GM21447 (cell line): ENCODE measurements around the gene KNL1.
"Not testable (repeated sequence)": the region's sequence is repeated elsewhere in the genome, so short reads cannot be mapped to it uniquely, and the experiment has no call there.

Experiments
- ATAC-seq: cut with Tn5 transposase; IDR thresholded peaks from one replicate; pipeline ENCODE4 v1.9.1; 2021; ENCODE audit not compliant: unreplicated experiment

KNL1 gene

DNA sequence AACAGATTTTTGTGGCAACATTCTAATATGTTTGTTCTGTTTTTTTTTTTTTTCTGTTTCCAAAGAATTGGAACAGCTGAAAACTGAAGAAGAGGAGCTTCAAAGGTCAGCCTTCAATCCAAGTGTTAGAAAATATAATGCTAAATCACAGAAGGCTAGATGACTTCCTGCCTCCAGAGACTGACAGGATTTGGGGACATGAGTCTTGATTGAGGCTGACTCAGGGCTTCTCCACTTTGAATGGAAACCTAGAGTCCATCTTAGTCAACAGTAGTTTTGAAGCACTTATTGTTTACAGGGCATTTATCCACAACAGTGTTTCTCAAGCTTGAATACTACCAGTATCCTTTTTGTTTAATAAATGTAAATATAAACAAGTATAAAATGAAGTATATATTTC is 56.4 kb downstream of the KNL1 start:
- ATAC-seq: no peak

DNA sequence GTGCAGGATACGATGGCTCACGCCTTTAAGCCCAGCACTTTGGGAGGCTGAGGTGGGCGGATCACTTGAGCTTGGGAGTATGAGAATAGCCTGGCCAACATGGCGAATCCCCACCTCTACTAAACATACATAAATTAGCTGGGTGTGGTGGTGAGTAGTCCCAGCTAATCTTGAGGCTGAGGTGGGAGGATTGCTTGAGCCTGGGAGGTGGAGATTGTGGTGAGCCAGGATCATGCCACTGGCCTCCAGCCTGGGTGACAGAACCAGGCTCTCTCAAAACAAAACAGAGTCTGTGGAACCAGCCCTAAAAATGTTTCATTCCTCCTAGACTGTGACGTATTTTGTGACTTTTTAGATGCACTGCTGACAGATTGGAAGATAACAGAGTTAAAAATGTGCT is 66.6 kb downstream of the KNL1 start:
- ATAC-seq: no peak

DNA sequence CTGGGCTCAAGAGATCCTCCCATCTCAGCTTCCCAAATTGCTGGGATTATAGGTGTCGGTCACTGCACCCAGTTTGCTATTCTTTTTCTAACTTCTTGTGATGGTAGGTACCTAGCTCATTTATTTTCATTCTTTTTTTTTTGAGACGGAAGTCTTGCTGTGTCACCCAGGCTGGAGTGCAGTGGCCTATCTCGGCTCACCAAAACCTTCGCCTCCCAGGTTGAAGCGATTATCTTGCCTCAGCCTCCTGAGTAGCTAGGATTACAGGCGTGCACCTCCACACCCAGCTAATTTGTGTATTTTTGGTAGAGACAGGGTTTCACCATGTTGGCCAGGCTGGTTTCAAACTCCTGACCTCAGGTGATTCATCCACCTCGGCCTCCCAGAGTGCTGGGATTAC is 70.9 kb downstream of the KNL1 start:
- no peak for ATAC-seq

DNA sequence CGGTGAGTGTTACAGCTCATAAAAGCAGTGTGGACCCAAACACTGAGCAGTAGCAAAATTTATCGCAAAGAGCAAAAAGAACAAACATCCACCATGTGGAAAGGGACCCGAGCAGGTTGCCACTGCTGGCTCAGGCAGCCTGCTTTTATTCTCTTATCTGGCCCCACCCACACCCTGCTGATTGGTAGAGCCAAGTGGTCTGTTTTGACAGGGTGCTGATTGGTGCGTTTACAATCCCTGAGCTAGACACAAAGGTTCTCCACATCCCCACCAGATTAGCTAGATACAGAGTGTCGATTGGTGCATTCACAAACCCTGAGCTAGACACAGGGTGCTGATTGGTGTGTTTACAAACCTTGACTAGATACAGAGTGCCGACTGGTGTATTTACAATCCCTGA is 82.2 kb downstream of the KNL1 start:
- not testable (repeated sequence) for ATAC-seq

DNA sequence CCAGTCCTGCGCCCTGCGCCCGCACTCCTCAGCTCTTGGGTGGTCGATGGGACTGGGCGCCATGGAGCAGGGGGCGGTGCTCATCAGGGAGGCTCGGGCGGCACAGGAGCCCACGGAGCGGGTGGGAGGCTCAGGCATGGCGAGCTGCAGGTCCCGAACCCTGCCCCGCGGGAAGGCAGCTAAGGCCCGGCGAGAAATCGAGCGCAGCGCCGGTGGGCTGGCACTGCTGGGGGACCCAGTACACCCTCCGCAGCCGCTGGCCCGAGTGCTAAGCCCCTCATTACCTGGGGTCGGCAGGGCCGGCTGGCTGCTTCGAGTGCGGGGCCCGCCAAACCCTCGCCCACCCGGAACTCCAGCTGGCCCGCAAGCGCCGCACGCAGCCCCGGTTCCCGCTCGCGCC is 82.9 kb downstream of the KNL1 start:
- ATAC-seq: not testable (repeated sequence)

DNA sequence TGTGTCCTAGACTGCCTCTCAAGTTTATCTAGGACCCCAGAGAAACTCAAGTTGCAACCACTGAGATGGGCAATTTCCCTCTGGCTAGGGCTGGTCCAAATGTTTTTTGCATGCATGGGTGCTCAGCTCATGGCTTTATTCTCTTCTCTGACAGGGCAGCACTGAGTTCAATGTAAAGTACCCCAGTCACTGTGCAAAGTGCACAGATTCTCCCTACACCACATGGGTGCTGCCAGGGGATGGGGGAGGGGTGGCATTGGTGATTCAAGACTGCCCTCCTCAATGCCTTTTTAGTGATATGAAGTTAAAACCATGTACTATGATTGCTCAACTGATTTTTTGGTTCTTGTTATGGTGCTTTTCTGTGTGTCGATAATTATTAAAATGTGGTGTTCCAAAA is 86.1 kb downstream of the KNL1 start:
- no peak for ATAC-seq

DNA sequence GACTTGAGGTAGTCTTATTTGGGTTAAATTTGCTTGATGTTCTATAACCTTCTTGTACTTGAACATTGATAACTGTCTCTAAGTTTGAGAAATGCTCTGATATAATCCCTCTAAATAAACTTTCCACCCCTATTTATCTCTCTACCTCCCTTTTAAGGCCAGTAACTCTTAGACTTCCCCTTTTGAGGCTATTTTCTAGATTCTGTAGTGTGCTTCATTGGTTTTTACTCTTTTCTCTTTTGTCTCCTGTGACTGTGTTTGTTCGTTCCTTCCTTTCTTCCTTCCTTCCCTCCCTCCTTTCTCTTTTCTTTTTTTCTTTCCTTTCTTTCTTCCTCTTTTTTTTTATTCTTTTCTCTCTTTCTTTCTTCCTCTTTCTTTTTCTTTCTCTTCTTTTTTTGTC is 86.9 kb downstream of the KNL1 start:
- ATAC-seq: not testable (repeated sequence)

DNA sequence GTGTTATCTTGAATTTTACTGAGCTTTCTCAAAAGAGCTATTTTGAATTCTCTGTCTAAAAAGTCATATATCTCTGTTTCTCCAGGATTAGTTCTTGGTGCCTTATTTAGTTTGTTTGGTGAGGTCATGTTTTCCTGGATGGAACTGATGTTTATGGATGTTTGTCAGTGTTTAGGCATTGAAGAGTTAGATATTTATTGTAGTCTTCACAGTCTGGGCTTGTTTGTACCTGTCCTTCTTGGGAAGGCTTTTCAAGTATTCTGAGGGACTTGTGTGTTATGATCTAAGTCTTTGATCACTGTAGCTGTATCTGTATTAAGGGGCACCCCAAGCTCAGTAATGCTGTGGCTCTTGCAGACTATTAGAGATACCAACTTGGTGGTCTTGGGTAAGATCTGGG is 90.3 kb downstream of the KNL1 start:
- no peak for ATAC-seq

DNA sequence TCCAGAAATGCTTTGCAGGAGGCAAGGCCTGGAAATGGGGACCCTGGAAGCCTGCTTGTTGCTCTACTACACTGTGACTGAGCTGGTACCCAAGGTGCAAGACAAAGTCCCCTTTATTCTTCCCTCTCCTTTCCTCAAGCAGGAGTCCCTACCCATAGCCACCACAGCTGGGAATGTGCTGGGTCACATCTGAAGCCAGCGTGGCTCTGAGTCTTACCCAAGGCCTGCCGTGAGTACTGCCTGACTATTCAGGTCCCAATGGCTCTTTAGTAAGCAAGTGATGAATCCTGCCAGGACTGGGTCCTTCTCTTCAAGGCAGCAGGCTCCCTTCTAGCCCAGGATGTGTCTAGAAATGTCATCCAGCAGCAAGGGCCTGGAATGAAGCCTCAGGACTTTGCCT is 91.3 kb downstream of the KNL1 start:
- ATAC-seq: no peak

DNA sequence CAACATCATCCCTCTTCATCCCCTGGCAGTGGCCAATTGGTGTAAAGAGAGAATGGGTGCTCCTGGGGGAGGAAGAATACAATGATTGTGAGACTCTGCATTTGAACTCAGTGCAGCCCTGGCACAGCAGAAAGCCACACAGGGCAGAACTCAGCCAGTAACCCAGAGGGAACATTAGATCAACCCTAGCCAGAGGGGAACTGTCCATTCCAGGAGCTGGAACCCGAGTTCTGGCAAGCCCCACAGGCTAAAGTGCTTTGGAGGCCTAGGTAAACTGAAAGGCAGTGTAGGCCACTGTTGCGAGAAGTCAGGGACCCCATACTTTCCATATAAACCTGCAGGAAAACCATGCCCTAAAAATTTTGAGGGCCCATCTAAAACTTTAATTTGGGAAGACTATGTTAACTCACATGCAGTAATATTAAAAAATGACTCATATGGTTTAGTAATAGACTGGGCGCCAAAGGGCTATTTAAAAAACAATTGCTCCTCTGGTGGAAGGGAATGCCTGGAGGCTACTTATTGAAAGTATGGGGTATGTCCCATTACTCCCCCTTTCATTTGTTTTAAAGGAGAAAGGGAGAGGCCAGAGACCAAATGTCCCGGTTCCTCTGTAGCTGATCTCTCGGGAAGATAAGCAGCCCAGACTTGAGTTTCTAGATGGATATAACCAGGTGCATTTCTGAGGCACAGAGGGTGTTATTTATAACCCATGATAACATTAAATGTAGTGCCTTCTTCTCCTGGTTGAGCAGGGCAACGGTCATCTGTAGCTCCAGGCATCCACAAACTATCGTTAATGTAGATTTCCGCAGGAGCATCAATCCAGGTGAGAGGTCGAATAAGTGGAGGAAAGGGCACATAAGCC is 95.1 kb downstream of the KNL1 start:
- ATAC-seq: no peak

DNA sequence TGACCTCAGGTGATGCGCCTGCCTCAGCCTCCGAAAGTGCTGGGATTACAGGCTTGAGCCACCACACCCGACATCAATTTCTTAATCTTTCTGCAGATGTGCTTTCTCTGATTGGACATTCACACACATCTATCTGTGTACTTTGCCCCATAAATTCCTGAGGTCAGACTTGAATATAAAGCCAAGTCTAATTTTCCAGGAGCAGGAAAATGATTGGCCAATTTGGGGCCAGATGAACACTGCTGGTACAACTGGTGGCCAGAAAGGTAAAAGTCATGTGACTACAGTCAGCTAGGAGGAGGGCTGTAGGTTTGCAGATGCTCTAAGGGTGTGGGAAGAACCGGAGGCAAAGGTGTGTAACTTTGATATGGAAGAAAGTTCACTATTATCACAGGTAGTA is 97.7 kb downstream of the KNL1 start:
- no peak for ATAC-seq

DNA sequence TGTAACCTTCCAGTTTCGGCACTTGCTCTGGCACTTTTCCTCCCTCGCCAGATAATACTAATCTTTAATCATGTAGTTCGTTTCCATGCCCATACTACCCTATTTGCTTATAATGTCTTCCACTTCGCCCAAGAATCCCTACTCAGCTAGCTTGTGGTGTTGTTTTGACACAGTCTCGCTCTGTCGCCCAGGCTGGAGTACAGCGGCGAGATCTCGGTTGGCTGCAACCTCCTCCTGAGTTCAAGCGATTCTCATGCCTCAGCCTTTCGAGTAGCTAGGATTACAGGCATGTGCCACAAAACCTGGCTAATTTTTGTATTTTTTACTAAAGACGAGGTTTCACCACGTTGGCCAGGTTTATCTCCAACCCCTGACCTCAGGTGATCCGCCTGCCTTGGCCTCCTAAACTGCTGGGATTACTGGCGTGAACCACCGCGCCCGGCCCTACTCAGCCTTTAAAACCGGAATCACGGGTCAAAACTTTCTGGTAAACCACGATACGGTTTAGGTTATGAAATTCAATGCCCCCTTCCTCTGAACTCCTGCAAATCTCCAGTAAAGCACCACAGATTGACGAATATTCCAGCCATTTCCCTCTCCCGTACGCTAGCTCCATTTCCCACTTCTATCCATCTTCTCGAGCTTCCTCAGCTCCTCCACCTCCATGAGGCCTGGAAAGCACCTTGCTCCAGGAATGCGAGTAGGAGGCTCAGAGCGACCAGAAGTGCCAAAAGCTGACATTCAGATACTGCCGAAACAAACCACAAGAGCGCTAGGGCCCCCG is 100.0 kb downstream of the KNL1 start:
- no peak for ATAC-seq

DNA sequence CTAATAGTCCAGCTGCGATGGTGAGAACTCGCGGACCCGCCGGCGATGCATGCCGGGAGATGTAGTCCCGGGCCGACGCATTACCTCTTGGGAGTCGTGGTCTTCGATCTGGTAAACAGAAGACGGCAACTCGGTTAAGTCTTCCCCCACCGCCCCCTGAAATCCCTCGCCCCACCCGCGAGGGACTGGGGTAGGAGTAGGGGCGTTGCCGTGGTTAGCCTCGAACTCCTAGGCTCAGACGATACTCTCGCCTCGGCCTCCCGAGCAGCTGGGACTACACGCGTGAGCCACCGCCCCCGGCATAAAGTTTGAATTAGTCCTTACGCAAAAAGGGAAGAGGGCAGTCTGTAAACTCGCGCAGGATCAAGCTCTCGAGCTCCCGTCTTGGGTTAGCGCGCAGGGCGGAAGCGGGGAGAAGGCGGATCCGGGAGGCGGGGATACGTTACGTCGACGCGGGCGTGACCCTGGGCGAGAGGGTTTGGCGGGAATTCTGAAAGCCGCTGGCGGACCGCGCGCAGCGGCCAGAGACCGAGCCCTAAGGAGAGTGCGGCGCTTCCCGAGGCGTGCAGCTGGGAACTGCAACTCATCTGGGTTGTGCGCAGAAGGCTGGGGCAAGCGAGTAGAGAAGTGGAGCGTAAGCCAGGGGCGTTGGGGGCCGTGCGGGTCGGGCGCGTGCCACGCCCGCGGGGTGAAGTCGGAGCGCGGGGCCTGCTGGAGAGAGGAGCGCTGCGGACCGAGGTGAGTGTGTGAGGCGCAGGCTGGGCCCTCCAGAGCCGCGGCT is 100.8 kb downstream of the KNL1 start, which contains the start of gene RAD51:
RAD51 (plus strand) TSS at position 487 of the 781 bp plus-strand sequence. CDS start 3,585 bp downstream, outside the sequence.
- ATAC-seq: peak; percentile 85

DNA sequence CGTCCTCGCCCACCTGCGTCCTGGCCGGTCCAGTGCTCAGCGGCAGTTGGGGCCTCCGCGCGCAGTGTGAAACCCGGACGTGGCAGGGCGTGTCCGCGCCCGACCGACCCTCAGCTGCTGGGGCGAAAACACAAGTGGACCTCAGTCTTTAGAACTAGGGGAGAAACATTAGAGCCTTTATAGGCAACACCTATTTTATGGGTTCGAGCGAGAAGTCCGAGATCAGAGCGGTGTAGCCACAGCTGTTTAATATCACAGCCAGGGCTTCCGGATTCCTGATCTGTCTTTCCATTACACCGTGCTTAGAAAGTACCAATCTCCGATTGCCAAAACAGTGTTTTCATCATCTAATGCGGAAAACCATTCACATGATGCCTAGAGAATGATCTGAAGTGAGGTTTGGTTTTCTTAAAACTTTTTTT is 101.4 kb downstream of the KNL1 start:
- peak; percentile 33 for ATAC-seq

DNA sequence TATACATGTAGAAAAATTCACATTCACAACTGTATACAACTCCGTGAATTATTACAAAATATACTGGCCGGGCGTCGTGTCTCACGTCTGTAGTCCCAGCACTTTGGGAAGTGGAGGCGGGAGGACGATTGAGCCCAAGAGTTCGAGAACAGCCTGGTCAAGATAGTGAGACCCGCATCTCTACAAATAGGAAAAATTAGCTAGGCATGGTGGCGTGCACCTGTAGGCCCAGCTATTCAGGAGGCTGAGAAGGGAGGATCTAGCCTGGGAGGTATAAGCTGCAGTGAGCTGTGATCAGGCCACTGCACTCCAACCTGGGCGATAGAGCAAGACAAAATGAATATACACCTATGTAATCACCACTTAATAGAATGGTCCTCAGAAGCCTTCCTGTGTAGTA is 102.2 kb downstream of the KNL1 start:
- no peak for ATAC-seq

DNA sequence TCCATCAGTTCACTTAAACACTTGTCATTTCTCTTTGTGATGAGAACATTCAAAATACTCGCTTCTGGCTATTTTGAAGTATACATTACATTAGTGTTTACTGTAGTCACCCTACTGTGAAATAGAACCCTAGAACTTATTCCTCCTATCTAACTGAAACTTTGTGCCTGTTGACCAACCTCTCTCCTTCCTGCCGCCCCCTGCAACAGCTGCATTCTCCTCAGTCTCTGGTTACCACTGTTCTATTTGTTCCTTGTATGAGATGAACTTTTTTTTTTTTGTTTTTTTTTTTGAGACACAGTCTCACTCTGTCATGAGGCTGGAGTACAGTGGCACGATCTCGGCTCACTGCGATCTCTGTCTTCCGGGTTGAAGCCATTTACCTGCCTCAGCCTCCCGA is 103.9 kb downstream of the KNL1 start:
- ATAC-seq: no peak

DNA sequence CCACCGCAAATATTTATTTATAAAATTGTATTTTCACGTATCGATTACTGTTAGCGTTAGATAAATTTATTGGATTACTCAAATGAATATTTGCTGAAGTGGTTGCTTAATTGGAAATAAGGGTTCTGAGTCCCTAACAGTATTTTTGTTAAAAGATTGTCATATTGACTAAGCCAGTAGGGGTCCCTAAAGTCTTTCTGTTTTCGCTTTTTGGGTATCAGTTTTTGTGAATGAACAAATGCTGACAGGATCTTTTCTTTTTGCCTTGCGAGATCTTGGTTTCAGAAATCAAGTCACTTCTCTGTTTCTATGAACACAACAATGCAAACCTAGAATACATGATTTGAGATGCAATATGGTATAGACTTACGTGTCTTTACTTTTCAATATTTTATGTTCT is 108.0 kb downstream of the KNL1 start:
- no peak for ATAC-seq

DNA sequence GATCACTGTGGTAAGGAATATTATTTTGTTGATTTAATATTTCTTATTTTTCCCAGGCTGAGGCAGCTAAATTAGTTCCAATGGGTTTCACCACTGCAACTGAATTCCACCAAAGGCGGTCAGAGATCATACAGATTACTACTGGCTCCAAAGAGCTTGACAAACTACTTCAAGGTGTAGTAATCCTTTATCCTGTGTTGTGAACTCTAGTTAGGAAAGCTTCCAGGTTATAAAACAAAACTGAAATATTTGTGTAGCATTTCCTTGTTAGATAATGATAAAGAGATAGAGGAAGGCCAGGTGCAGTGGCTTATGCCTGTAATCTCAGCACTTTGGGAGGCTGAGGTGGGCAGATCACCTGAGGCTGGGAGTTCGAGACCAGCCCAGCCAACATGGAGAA is 112.1 kb downstream of the KNL1 start:
- no peak for ATAC-seq
